HG03442 (cell line): ENCODE results near the gene LPP.

Experiments used
- ATAC-seq: cut with Tn5 transposase; IDR thresholded peaks from one replicate; pipeline ENCODE4 v1.9.1; 2021; ENCODE audit warnings: mild to moderate bottlenecking, moderate library complexity; ENCODE audit not compliant: unreplicated experiment

The LPP gene

DNA sequence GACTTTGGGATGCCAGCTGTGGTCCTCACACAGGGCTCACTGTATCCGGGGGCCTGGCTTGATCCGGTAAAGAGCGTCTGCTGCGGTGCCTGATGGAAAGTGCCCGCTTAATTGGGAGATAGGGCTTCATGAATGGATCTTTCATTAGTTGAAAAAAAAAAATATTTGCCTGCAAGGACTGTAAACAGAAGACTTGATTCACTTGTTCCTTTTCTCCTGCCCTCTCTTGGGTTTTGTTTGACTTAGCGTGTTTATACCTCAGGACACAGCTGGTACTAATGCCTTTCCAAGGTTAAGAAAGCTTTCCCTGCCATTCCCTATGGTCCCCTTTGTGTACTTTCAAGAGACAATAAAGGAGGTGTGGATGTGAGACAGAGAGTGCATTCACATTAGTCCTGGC lies 493.3 kb downstream of the LPP start:
- ATAC-seq, result no peak

DNA sequence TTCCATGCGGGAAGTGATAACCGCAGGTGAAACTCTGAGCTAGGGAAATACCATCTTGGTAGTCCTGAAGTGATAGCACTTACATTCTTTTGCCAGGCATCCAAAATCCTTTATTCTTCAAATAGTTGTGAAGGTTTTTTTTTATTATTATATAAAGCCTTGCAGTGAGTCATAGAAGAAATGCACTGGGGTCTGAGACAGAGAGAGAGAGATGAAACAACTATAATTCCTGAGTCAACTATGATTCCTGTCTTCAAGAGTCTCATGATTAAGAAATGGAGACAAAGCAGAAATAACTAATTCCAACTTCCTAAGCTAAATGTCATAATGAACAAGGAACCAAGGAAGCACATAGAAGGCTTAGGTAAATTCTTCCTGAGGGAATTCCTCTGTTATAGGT lies 495.6 kb downstream of the LPP start:
- ATAC-seq, result no peak

DNA sequence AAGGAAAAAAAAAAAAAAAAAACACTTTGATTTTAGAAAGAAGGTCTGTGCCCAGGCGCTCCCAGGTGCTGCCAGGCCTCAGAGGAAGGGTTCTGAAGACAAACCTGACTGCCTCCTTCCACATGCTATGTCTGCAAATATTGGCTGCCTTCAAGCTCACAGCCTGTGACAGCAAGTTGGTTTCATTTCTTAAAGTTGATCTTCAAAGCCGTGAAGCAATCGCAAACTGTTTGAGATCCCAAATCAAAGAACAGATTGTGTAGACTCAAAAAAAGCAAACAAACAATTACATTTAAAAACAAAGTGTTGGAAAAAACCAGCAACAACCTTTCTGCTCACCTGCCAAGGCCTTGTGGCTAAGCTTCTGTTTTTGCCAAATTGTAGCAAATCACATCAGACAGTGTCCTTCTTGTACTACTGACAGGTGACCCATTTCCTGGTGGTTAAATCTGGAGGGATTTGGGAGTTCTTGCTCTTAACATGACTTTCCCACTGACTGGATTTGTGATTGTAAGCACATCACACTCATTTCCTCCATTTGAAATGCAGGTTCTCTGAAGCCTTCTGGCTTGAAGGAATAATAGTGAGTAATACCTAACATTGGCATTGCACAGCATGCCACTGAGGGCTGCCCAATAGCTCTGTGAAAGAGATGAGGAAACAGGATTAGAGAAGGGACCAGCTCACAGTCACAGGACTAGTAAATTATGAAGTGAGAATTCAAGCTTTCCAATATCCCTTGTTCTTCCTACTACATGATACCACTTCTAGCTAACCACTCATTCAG lies 502.4 kb downstream of the LPP start:
- no peak for ATAC-seq

DNA sequence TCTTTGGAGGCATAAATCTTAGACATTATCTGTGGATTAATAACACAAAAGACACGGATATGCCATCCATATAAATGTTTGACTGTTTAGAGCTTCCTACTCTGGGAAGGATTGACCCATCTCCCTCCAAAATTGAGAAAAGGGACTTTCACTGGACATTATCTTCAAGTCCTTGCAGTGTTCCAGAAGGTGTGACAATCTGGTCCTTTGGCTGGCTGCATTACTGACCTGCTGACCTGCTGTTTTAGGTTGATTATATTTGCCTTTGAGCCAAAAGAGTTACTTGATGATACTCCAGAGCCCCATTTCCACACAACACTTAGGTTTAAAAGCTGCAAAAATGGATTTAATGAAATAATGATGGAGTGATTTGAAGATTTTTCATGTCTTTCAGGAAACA lies 504.6 kb downstream of the LPP start:
- ATAC-seq, result no peak

DNA sequence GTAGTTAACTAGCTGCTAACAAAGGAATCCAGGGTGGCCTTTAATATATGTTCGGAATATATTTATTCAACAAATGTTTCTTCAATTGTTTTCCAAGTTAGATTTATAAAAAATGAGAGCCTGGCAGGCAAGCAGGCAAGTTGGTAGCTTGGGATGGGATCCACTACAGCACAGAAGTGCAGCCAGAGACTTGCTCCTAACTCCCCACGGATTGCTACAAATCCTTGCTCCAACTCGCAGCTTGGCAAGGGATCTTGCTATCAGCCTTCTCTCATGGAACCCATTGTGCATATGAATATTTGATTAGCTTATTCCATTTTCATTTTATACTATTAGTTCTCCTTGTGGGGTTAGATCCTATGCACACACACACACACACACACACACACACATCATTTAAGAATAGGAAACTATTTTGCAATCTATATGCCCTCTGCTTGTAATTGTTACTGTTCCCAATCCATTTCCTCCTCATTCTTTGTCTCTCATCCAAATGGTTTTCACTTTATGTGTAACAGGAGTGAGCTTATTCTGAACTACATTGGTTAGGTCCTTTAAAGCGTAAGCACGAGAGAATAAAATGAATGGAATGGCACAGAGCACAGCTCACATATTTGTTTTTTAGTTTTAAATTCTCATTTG lies 505.6 kb downstream of the LPP start:
- no peak for ATAC-seq

DNA sequence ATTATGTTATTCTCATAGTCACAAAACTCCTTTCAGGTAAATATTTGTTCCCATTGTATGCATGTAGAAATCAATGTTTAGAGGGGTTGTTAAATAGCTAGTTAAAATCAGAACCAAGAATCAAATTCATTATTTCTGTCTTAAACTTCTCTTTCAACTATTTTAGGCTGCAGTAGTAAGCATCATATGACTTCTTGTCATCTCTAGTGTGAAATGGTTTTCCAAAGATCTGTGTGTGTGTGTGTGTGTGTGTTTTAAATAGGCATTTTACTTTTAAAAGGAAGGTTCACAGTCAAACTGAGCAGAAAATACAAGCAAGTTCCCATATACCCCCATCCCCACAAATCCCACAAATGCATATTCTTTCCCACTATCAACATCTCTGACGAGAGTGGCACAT lies 506.5 kb downstream of the LPP start:
- no peak for ATAC-seq

DNA sequence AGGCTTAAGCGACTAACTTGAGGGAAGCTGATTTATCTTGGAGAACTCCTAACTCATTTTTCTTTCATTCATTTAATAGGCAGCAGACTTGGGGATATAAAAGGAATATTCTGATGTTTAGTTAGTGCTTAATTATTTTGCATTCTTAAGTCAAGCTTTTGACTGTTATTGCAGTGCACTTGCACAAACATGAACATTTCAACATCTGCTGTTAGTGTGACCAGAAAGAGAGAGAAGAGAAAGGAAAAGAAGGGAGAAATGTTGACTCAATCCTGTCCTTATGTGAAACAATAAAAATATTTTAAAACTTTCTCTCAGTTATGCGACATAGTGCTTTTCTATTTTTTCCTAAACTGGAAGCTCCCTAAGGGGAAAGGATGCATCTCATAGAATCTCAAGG lies 507.8 kb downstream of the LPP start:
- ATAC-seq, result no peak

DNA sequence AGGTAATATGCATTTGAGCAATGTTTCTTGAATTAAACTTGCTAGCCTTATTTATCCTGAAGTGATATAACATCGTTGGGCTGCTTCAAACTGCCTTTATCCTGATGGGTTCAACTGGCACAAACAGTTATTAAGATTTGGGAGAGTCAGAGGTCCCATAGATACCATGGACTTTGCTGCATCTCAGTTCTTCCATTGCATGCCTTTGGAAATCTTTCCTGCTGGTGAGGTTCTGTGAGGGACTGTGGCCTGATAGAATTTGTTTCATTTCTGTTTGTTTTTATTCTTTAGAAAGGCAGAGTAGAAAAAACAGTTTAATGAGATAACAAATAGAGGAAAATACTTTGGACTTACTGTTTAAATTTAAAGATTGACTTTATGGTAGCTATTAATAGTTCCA lies 508.3 kb downstream of the LPP start:
- no peak for ATAC-seq

DNA sequence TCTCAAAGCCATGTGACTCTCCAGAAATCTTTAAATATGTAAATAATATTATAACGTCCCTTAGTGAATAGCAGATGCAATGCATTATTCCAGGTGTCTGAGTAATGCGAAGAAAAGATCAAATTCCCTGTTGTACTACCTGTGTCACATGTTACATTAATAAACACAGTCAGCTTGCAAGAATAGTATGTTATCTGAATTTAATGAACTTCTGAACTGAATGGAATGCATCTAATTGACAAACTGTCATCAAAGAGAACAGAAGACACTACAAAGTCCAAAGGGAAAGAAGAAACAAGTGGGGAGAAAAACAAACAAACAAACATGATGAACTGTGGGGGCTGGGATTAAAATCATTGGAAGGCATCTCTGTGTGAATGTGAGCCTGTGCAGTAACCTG lies 508.8 kb downstream of the LPP start:
- ATAC-seq, result no peak

DNA sequence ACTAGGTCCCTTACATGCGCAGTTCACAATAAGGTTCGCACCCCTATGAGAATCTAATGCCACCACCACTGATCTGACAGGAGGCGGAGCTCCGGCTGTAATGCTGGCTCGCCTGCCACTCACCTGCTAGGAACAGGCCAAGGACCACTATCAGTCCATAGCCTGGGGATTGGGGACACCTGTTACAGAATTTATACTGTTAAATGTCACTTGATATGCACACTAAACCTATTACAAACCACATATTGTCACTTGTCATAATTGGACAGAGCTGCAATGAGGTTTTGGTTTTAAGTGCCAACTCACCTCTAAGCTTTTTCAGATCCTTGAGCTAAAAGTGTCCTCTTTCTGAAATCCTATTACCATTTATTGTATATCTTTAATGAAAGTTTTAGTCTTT lies 509.9 kb downstream of the LPP start:
- no peak for ATAC-seq

DNA sequence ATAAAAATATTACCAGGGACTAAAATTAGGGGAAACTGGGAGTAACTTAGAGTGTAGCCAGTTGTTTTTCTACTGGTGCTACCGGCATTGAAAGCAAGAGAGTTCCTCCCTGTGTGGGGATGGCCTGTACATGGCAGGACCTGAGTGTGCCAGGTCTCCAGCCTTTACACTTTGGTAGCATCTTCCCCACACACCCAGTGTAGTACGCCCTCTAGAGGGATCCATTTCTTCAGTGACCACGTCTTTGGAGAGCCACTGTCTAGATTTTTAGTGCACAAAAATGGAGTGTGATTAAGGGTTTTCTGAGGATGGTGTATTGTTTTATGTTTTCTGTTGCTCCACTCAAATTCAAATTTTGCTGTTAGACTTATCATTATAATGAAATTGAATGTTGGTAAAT lies 510.8 kb downstream of the LPP start:
- ATAC-seq, result no peak

DNA sequence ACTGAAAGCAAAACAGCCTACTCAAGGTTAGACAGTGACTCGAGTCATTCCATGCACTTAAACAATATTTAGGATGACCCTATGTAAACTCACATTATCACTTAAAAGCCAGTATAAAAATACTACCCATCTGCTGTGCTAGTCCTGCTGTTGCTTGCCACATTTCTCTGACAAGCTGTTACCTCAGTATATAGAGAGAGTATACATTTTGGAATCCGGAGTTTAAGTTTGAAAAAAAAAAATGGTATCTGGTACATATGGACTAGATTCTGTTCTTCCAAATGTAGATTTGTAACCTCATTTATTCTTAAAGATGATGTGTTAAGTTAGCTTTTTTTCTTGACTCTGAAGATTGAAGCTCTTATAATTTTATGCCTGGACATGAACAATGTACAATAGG lies 514.0 kb downstream of the LPP start:
- no peak for ATAC-seq

DNA sequence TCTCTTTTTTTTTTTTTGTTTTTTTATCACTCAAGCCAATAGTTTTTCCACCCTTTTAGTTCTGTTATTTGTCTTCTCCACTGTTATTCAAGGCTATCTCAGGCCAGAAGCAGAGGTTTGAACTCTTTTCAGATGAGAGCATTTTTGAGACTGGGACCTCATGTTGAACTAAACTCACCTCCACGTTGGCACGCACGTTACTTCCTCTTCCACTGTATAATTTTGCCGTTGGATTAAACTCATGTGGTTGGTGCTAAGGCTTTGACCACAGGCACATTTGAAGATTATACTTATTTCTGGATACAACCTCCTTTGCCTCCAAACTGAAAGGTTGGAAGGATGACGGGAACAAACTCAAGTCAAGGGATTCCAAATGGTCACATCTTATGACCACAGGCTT lies 516.5 kb downstream of the LPP start:
- ATAC-seq, result no peak

DNA sequence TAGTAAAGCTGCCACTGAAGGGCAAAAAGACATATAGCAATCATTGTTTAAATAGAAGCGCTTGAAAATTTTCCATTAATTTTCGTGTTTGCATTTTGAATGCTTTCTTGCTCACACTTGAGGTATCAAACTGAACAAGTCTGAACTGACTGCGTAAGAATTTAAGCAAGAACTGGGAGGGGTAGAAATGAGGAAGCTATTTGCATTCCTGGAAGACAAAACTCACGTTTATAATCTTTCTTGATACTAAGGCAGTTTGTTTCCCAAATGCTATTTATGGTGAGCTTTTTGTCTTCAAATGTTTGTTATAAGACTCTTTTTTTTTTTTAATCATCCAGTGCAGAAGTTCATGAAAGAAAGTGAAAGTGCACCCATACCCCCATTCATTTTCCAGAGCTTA lies 518.0 kb downstream of the LPP start:
- ATAC-seq, result no peak

DNA sequence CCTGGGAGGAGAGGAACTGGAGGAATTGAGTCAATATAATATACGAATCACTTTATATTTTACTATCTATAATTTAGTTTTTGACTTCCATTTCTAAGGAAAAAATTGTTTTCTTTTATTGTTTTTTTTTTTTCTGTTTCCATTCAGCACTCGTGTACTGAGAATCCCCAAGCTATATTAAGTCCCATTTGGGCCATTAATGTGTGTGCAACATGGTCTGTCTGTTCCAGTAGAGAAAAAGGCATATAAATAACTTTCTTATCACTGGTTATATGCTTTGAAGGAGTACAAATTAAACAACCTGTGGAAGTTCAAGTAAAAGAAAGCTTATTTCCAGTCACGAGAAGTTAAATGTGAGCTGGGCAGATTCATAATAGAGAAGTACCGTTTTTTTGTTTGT lies 518.9 kb downstream of the LPP start:
- no peak for ATAC-seq

DNA sequence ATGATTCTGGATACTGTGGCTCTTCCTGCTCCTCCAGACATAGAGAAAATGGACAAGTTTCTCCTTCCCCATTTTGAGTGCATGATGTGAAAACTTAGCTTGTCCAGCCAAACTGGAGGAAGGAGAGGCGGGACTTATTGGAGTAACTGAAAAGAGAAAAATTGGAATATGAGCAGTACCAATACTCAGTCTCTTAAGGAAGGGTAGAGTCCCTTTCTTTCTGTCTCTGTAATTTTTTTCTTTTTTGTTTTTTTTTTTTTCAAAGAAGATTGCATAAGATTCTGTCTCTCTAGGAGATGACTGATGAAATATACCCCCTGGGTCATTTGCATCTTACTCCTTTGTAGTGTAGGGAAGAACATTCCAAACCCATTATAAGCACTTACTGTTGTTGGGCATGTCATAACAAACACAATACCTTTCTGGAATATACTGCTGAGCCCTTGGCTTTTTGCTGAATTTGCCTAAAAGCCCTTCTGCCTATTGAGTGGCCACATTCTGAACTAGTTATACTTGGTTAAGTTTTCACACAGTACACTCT lies 519.8 kb downstream of the LPP start:
- ATAC-seq, result no peak

DNA sequence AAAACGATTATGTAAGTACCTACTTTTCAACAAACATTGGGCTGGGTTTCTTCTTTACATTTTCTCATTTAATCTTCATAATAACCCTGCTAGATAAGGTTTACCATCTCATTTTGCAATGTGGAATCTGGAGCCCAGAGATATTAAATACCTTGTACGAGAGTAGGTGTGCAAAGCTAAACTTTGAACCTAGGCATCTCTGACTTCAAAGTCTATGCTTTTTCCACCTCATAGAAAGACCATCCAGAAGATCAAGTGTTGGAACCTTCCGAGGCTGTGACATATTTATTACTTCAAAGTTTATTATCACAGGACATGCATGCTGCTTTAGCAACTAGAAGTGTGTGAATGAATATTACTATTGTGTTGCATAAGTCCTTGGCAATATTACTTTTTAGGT lies 520.6 kb downstream of the LPP start:
- ATAC-seq, result no peak

DNA sequence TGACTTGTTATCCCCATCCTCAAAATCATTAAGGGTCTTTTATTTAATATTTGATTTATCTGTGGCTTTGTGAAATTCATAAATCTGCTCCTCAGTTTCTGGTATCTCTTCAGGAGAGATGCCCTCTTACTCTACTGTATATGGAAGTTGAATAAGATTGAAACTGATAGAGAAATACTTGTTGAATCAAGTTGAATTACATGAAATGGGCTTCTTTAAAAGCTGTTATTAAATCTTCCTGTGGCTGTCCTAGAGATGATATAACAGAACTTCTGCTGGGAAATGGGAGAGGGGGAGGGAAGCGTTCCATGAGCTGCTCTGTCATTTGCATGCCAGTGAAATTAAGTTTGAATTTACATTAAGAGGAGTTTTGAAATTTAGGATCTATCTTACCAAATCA lies 523.4 kb downstream of the LPP start:
- no peak for ATAC-seq

DNA sequence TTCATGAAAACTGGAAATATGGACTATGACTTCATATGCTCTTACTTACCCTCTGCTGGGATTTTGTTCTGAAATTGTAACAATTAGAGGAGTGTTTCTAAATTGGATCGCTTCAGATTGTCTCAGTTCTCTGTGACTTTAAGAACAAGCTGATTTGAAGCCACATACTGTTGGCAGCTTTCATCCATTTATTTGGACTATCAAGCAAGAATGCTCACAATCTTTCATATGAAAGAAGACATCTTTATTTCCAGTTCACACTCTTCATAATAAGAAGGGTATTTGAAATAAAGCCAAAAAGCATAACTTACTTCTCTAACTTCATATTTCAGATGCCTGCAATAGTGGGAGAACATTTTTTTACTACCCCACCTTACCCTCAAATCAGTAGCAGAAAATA lies 526.2 kb downstream of the LPP start:
- ATAC-seq, result no peak

DNA sequence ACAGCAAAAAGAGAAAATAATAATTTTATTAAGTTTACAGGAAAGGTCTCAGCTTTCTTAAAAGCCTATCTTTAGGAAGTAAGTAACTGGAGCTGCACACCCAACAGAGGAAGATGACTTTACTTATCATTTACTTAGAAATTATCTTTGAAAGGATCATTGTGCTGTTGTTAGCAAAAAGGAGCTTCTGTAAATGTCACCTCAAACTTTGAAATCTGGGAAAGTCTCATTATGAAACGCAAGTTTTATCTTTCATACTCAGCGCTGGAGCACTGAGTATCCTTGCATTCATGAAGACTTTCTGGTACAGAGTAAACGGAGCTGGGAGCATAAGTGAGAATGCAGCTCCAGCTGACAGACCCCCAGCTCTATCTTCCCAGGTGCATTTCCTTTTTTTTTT lies 526.6 kb downstream of the LPP start:
- no peak for ATAC-seq

DNA sequence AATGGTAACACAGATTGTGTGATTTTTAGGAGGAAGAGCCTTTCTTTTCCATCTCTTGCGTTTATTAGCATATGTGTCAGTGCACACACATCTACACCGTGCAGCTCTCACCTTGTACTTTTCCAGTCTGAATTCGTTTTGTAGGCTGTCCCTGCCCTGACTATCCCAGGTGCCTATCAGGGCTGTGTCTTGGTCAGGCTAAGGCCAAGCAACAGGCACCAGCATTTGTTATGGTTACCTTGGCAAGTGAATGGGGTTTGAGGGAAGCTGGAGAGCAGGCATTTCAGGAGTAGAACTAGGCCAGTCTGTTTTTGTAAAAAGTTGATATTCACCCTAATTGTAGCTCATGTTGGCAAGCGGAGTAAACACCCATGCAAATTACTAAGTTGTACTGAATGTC lies 528.4 kb downstream of the LPP start:
- ATAC-seq, result no peak

DNA sequence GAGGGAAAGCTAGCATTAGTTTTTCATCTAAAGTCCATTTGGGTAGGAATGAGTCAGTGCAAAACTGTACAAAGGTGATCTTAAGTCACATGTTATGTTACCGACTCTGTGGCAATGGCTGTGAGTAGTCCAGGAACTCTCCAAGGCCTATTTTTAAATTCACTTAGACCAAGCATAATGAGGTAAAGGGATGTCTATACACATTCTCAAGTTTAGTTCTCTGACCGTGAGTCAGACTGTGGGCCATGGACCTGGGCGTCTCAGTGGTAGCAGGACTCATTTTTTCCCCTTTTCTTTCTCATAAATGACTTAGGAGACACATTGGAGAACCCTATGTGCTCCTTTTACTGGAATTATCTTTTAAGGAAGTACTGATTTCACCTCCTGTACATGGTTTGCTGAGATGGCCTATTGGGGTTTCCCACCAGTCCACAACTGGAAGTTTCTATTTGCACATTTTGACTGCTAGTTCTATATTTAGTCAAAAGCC lies 529.1 kb downstream of the LPP start:
- ATAC-seq, result peak; percentile 47
